GM12873 (cell line): ENCODE results near the gene LRP1.

ENCODE experiments used
- CTCF ChIP-seq: IDR thresholded peaks from 2 replicates; pipeline ENCODE4 v1.5.1; 2012; ENCODE audit warnings: low read depth, mild to moderate bottlenecking, moderate library complexity, low read length, control low read depth; ENCODE audit not compliant: insufficient read depth; ENCODE audit errors: missing control alignments

The LRP1 gene

GRCh38 chr12:57224278-57224972 lies 96.1 kb downstream of the LRP1 start:
- no peak for TF ChIP-seq CTCF

GRCh38 chr12:57224973-57225679 lies 96.8 kb downstream of the LRP1 start:
- peak; percentile 65 for TF ChIP-seq CTCF

GRCh38 chr12:57225680-57226210 lies 97.5 kb downstream of the LRP1 start:
- no peak for TF ChIP-seq CTCF

DNA sequence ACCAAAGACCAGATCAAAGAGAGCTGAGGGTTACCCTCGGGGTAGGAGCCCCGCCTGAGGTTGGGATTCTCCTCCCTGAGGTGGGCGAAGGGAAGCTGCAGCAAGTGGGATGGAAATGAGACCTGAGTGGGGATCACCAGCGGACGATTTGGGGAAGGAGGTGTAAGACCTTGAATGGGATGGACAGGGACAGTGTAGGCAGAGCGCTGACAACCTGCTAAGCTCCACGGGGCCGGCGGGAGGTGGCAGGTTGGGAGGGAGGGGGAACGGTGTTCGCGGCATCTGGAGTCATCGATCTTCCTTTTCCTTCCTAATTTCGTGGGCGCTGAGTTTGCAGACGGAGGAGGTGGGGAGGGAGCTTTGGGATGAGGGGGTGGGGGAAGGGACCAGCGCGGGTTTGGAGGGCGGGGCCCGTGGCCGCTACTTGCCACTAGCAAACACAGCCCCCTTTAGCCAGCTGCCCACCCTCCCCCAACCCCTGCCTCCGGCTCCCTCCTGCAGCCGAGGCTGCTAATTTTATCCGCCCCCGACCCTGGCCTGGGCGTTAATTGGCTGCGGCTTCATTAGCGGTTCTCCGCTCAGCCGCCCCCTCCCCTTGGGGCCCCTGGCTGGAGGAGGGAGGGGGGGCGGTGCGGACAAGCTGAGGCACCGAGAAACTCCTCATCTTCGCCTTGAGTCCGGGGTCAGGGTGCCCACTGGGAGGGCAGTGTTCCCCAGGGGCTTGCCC lies 98.5 kb downstream of the LRP1 start:
- no peak for TF ChIP-seq CTCF

DNA sequence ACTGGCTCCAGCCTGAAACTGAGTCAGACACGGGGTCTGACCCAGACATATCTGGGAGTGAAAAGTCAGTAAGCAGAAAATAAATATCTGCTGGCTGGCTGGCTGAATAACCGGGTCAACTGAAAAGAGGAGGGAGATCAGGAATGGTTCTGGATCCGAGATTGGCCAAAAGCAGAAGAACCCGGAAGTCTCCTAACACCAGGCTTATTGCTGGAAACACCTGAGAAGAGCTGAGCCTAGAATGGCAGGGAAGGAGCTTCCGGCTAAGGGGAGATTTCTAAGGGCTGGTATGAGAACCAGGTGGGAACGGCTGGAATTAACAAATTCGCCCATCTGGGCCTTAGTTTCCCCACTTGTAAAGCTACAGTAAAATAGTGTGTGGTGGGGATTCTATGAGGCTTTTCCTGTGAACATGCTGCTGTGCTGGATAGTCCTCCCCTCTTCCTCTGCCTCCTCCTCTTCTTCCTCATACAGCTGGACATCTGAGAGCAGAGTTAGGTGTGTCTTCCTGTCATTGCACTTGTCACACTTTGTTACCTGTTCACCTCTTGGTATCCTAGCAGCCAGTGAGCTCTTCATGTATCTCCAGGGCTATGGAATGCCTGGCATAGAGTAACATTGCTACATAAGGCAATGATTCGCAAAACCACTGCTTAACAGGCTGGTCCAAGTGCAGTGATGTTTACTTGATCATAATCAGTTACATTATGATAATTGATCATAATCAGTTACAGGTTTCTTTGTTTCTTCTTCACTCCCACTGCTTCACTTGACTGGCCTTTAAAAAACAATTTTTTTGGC lies 99.2 kb downstream of the LRP1 start:
- TF ChIP-seq CTCF, result no peak

- TF ChIP-seq CTCF, result no peak
These were observed 100.9 kb downstream of the LRP1 start for GRCh38 chr12:57229046-57229633.
